ENCODE data around the gene RBL2. TPM values are rescaled to one million over a fixed set of nuclear protein-coding genes. Genes with fewer than 3 reads are reported as not detected.

Gene RBL2
- total RNA-seq, 1 experiment from 2014 or later, result 14.2 TPM

DNA sequence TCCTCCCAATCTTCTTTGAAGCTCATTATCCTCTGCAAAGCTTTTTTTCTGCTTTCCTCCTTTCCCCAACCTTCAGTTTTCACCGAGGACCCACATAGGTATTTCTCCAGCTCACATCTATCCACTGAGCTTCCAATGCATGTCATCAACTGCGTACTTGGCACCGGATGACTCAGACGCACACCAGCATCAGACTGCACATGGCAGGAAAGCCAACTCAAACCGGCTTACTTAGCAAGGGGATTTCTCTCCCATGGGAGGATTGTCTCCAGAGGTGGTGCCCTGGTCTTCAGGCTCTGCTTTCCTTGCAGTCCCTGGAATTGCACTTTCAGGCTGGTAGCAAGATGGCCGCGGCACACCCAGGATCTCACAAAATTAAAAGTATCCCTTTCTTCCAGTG is 70.4 kb downstream of the RBL2 start:
- H4K20me1 ChIP-seq (ENCODE audit: low read length), result peaks cover 8% of the 10 kb centered on the region; the same call in 1 of the 2 replicates
- H3K9me3 ChIP-seq (ENCODE audit: low read length), result no peaks in the 10 kb centered on the region
- no peaks in the 10 kb centered on the region for H3K27me3 ChIP-seq (ENCODE audit: low read length)
- BruUV-seq (replicated peaks), result no TSS peak
- peaks cover 24% of the 10 kb centered on the region for H3K79me2 ChIP-seq (ENCODE audit: low read length)
- H3F3A ChIP-seq (ENCODE audit: low read length, unreplicated experiment), result no peaks in the 10 kb centered on the region
- no peak overlapping the region for H3K4me3 ChIP-seq (ENCODE audit: low read length)
- intact Hi-C loops (cut with micrococcal nuclease), result loop anchor here (5.0 to 10.0 kb wide), 2 partner anchors 67 to 450 kb away; partner anchors contain the start of genes CHD9 and CHD9NB
- ATAC-seq (no peak), DNase-seq (no peak)
- no peak overlapping the region for H3K9ac ChIP-seq (ENCODE audit: low read length)
- no peaks in the 10 kb centered on the region for H3K9me2 ChIP-seq (replicated peaks; ENCODE audit: low read length)
- H3K36me3 ChIP-seq (ENCODE audit: low read depth, low read length), result no peaks in the 10 kb centered on the region
- CTCF ChIA-PET, result no interaction called here
- POLR2A ChIA-PET (ENCODE audit: unreplicated experiment), result no interaction called here
- no peak overlapping the region for H3K27ac ChIP-seq (ENCODE audit: low read length)
- TF ChIP-seq, protein P1, sequence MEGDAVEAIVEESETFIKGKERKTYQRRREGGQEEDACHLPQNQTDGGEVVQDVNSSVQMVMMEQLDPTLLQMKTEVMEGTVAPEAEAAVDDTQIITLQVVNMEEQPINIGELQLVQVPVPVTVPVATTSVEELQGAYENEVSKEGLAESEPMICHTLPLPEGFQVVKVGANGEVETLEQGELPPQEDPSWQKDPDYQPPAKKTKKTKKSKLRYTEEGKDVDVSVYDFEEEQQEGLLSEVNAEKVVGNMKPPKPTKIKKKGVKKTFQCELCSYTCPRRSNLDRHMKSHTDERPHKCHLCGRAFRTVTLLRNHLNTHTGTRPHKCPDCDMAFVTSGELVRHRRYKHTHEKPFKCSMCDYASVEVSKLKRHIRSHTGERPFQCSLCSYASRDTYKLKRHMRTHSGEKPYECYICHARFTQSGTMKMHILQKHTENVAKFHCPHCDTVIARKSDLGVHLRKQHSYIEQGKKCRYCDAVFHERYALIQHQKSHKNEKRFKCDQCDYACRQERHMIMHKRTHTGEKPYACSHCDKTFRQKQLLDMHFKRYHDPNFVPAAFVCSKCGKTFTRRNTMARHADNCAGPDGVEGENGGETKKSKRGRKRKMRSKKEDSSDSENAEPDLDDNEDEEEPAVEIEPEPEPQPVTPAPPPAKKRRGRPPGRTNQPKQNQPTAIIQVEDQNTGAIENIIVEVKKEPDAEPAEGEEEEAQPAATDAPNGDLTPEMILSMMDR (conservative IDR thresholded peaks at IDR 0.05; ENCODE audit: low read depth, low read length), result no peak
- no peak for TF ChIP-seq EZH2 (IDR thresholded peaks at IDR 0.05; ENCODE audit: low read length, unreplicated experiment)
- TF ChIP-seq EZH2phosphoT487 (IDR thresholded peaks at IDR 0.05; ENCODE audit: borderline replicate concordance, low read length), result no peak
- no peak overlapping the region for H2AFZ ChIP-seq (ENCODE audit: low read length)
- H3K4me2 ChIP-seq (ENCODE audit: low read length), result no peak overlapping the region; the same call in 1 of the 2 replicates
- H3K4me1 ChIP-seq (ENCODE audit: insufficient read depth, low read length), result peaks cover 22% of the 10 kb centered on the region

DNA sequence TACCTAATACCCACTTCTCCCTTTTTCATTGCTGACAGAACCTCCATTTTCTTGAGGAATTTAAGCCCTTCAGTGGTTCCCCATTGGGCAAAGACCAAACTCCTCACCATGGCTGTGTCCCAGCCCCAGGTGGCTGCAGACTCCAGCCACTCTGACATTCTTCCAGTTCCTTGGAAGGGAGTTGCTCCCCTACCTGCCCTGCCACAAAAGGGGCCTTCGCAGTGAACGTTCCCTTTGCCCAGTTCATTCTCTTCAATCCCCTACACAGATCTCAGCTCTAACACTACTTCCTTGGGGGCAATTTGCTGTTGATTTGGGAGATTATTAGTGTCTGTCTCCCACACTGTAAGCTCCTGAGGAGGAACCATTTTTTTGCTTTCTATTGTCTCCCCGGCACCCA is 72.0 kb downstream of the RBL2 start:
- POLR2A ChIA-PET (ENCODE audit: unreplicated experiment), result no interaction called here
- CTCF ChIA-PET, result no interaction called here
- Histone ChIP-seq H3F3A (ENCODE audit: low read length, unreplicated experiment) (no peaks in the 10 kb centered on the region), H3K27me3 (ENCODE audit: low read length) (no peaks in the 10 kb centered on the region), H3K36me3 (ENCODE audit: low read depth, low read length) (no peaks in the 10 kb centered on the region), H3K4me2 (ENCODE audit: low read length) (no peak overlapping the region), H4K20me1 (ENCODE audit: low read length) (peaks cover 3% of the 10 kb centered on the region; the same call in 1 of the 2 replicates), H3K9me3 (ENCODE audit: low read length) (no peaks in the 10 kb centered on the region), H3K4me1 (ENCODE audit: insufficient read depth, low read length) (peaks cover 23% of the 10 kb centered on the region), H3K79me2 (ENCODE audit: low read length) (peaks cover 12% of the 10 kb centered on the region), H3K4me3 (ENCODE audit: low read length) (no peak overlapping the region), H3K27ac (ENCODE audit: low read length) (no peak overlapping the region), H2AFZ (ENCODE audit: low read length) (no peak overlapping the region), H3K9me2 (replicated peaks; ENCODE audit: low read length) (no peaks in the 10 kb centered on the region), H3K9ac (ENCODE audit: low read length) (no peak overlapping the region)
- DNase-seq (no peak), ATAC-seq (no peak)
- intact Hi-C loops (cut with micrococcal nuclease), result loop anchor here (10.0 kb wide), 1 partner anchor 451 kb away; the partner anchor contains the start of genes CHD9 and CHD9NB
- TF ChIP-seq, protein P1 (conservative IDR thresholded peaks at IDR 0.05; ENCODE audit: low read depth, low read length), result no peak
- TF ChIP-seq EZH2phosphoT487 (IDR thresholded peaks at IDR 0.05; ENCODE audit: borderline replicate concordance, low read length) (no peak), EZH2 (IDR thresholded peaks at IDR 0.05; ENCODE audit: low read length, unreplicated experiment) (no peak)
- BruUV-seq (replicated peaks), result no TSS peak

DNA sequence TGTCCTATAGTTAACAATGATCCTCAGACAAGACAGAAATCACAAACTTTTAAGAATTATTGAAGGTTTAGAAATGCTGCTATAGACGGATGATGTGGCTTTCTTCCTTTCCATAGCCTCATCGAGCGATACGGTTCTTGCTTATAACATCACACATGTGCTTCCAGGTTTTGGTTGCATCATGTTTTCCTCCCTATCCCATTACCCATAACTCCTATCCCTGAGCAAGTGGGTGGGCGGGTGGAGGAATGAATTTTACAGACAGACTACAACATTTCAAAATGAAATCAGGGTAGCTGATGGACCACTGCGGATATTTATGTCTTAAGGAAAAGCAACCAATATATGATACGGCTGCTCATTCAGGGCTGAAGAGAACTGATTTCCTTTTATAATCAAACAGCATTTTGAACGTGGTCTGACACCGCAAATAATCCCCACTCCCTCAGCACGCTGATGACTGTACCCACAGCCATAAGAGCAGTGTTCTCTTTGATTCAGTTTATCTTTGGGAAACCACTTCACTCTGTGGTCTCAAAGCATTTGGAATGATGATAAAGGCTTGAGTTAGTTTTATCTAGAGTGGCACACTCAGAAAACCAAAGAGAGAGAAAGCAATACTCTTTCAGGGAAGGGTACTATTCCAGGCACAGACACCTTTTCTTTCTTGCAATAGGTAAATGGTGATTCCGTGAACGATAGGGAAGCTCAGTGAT is 73.4 kb downstream of the RBL2 start:
- CTCF ChIA-PET, result no interaction called here
- H3K4me2 ChIP-seq (ENCODE audit: low read length), result no peak overlapping the region
- no peaks in the 10 kb centered on the region for H3K9me3 ChIP-seq (ENCODE audit: low read length)
- H3K4me1 ChIP-seq (ENCODE audit: insufficient read depth, low read length), result peaks cover 23% of the 10 kb centered on the region
- no peak overlapping the region for H3K9ac ChIP-seq (ENCODE audit: low read length)
- ATAC-seq (no peak), DNase-seq (no peak)
- H3K27me3 ChIP-seq (ENCODE audit: low read length), result no peaks in the 10 kb centered on the region
- no peaks in the 10 kb centered on the region for H4K20me1 ChIP-seq (ENCODE audit: low read length)
- no TSS peak for BruUV-seq (replicated peaks)
- POLR2A ChIA-PET (ENCODE audit: unreplicated experiment), result no interaction called here
- H3K4me3 ChIP-seq (ENCODE audit: low read length), result no peak overlapping the region
- no peaks in the 10 kb centered on the region for H3K79me2 ChIP-seq (ENCODE audit: low read length)
- no peak overlapping the region for H2AFZ ChIP-seq (ENCODE audit: low read length)
- TF ChIP-seq EZH2phosphoT487 (IDR thresholded peaks at IDR 0.05; ENCODE audit: borderline replicate concordance, low read length), result no peak
- TF ChIP-seq, protein P1 (conservative IDR thresholded peaks at IDR 0.05; ENCODE audit: low read depth, low read length), result no peak
- no peak for TF ChIP-seq EZH2 (IDR thresholded peaks at IDR 0.05; ENCODE audit: low read length, unreplicated experiment)
- no peak overlapping the region for H3K27ac ChIP-seq (ENCODE audit: low read length)
- intact Hi-C loops (cut with micrococcal nuclease), result loop anchor here (10.0 kb wide), 1 partner anchor 453 kb away; the partner anchor contains the start of genes CHD9 and CHD9NB
- no peaks in the 10 kb centered on the region for H3K36me3 ChIP-seq (ENCODE audit: low read depth, low read length)
- H3K9me2 ChIP-seq (replicated peaks; ENCODE audit: low read length), result no peaks in the 10 kb centered on the region
- H3F3A ChIP-seq (ENCODE audit: low read length, unreplicated experiment), result no peaks in the 10 kb centered on the region
